HAP-1 (cell line): ENCODE data around the gene VTI1A.
A peak's percentile ranks its signal among the peaks of the same experiment; 100 is the strongest.
"Not testable (repeated sequence)": the region's sequence is repeated elsewhere in the genome, so short reads cannot be mapped to it uniquely, and the experiment has no call there.

Experiments
- DNase-seq, 2 experiments: peaks; one replicate each; pipeline ENCODE4 v3.0.0-alpha.2; 2016 to 2020; ENCODE audit warnings: low spot score in 2 of 2
- H3K27me3 ChIP-seq: fragments of 250-450 bp; sonication (Bioruptor Pico); 2 replicates; pipeline ENCODE4 v1.5.1; 2020; ENCODE audit warnings: low read depth, mild to moderate bottlenecking, moderate library complexity
- H3K36me3 ChIP-seq: fragments of 250-450 bp; sonication (Bioruptor Pico); replicated peaks from 2 replicates; pipeline ENCODE4 v1.5.1; 2020; ENCODE audit warnings: mild to moderate bottlenecking
- H3K4me1 ChIP-seq: fragments of 250-450 bp; sonication (Bioruptor Pico); 2 replicates; pipeline ENCODE4 v1.5.1; 2020; ENCODE audit warnings: mild to moderate bottlenecking
- H3K4me3 ChIP-seq: fragments of 250-450 bp; sonication (Bioruptor Pico); 2 replicates; pipeline ENCODE4 v1.5.1; 2020; ENCODE audit warnings: mild to moderate bottlenecking, moderate library complexity
- H3K9me3 ChIP-seq: fragments of 250-450 bp; sonication (Bioruptor Pico); 2 replicates; pipeline ENCODE4 v1.5.1; 2020; ENCODE audit warnings: mild to moderate bottlenecking, moderate library complexity
- in situ Hi-C: fragments of 300-500 bp; cut with MboI; formaldehyde crosslinking; loops from 3 replicates; pipeline ENCODE4 v1.14.3; 2020; ENCODE audit warnings: low sequenced_read_pairs, inconsistent platforms, mixed read lengths

Gene VTI1A

DNA sequence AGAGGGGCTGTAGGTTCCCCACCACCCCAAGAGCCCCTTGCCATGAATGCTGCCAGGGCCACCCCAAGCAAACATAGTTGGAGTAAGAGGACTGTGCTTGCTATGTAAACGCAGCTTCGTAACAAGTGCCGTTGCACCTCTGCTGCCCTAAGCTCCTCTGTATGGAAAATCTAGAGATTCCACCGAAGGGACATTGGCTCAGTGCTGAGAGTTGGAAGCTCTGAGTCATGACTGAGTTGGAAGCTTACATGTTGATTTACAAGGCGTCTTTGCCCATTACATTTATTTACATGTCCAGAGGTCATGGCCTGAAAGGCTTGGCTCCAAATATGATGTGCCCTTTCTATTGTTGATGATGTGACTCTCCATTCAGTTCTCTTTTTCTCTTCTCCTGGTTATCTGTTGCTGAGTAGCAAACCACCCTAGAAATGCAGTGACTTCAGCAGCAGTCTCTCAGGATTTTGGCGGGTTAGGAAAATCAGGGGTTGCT lies 270.0 kb downstream of the VTI1A start:
- no peak for DNase-seq
- in situ Hi-C loops = no loop called here
- Histone ChIP-seq H3K4me1 (peaks cover 14% of the 10 kb centered on the region), H3K27me3 (no peaks in the 10 kb centered on the region), H3K9me3 (no peaks in the 10 kb centered on the region), H3K36me3 (no peaks in the 10 kb centered on the region), H3K4me3 (no peak overlapping the region)

DNA sequence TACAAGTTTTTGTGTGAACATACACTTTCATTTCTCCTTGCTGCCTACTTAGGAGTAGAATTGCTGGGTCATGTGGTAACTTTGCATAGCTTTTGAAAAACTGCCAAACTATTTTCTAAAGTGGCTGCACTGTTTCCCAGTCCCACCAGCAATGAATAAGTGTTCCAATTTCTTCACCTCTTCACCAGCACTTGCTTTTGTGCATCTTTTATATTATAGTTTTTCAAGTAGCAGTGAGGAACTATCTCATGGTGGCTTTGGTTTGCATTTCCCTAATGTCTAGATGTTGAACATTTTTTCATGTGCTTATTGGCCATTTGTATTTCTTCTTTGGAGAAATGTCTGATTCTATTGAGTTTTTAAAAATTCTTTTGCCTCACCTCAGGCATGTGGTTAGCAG lies 273.2 kb downstream of the VTI1A start:
- H3K27me3 ChIP-seq = no peaks in the 10 kb centered on the region
- DNase-seq = no peak
- in situ Hi-C loops = no loop called here
- H3K4me1 ChIP-seq = peaks cover 14% of the 10 kb centered on the region
- no peaks in the 10 kb centered on the region for H3K36me3 ChIP-seq
- H3K9me3 ChIP-seq = no peaks in the 10 kb centered on the region
- no peak overlapping the region for H3K4me3 ChIP-seq

- DNase-seq = no peak
- no peak overlapping the region for H3K4me3 ChIP-seq
- no peaks in the 10 kb centered on the region for H3K9me3 ChIP-seq
- no peaks in the 10 kb centered on the region for H3K27me3 ChIP-seq
- no peaks in the 10 kb centered on the region for H3K36me3 ChIP-seq
- peaks cover 14% of the 10 kb centered on the region for H3K4me1 ChIP-seq
- in situ Hi-C loops = no loop called here
These were observed 274.2 kb downstream of the VTI1A start for GRCh38 chr10:112721080-112721698.

DNA sequence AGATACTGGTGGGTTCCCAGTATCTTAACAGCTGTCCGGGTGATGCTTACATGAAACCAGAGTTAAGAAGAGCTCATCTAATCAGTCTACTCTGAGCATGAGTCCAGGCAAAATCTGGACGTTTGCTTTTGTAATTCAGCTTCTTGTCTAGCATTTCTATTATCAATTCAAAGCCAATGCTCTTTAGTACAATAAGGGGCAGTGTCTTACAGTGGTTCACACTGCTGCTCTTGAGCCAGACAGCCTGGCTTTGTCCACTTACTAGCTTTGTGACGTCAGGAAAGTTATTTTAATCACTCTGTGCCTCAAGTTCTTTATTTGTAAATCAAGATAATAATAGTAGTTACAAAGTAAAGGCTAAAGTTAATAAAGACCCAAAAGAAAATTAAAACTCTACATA lies 275.7 kb downstream of the VTI1A start:
- in situ Hi-C loops = no loop called here
- Histone ChIP-seq H3K36me3 (no peaks in the 10 kb centered on the region), H3K4me3 (no peak overlapping the region), H3K4me1 (peaks cover 14% of the 10 kb centered on the region), H3K9me3 (no peaks in the 10 kb centered on the region), H3K27me3 (no peaks in the 10 kb centered on the region)
- no peak for DNase-seq

DNA sequence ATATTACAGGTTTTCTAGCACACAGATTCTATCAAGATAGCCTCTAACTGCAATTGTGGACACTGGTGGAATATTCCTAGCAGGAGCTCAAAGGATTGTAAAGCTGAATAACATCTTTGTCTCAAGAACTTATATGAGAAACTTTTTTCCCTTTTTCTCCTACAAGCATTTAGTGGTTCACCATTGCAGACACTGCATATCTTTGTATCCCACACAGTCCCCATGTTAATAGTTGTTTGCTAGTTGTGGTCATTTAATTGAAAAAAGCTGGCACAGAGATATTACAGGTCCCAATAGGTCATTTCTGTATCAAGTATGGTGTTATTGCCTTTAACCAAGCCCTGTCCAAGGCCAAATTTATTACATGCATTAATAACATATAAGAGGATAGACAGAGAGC lies 276.9 kb downstream of the VTI1A start:
- Histone ChIP-seq H3K36me3 (no peaks in the 10 kb centered on the region), H3K4me3 (no peak overlapping the region), H3K4me1 (peaks cover 7% of the 10 kb centered on the region), H3K27me3 (no peaks in the 10 kb centered on the region), H3K9me3 (no peaks in the 10 kb centered on the region)
- in situ Hi-C loops = no loop called here
- no peak for DNase-seq

- in situ Hi-C loops = no loop called here
- peak; percentile 34 to 44 for DNase-seq
- no peak overlapping the region for H3K4me3 ChIP-seq
- H3K36me3 ChIP-seq = no peaks in the 10 kb centered on the region
- H3K9me3 ChIP-seq = no peaks in the 10 kb centered on the region
- peaks cover 3% of the 10 kb centered on the region for H3K4me1 ChIP-seq
- H3K27me3 ChIP-seq = no peaks in the 10 kb centered on the region
These were observed 277.5 kb downstream of the VTI1A start for GRCh38 chr10:112724404-112724991.

GRCh38 chr10:112728118-112728883 lies 281.3 kb downstream of the VTI1A start:
- Histone ChIP-seq H3K27me3 (no peaks in the 10 kb centered on the region), H3K9me3 (no peaks in the 10 kb centered on the region), H3K4me1 (peaks cover 16% of the 10 kb centered on the region), H3K36me3 (no peaks in the 10 kb centered on the region), H3K4me3 (no peak overlapping the region)
- in situ Hi-C loops = no loop called here
- DNase-seq = no peak

- H3K9me3 ChIP-seq = no peaks in the 10 kb centered on the region
- H3K27me3 ChIP-seq = no peaks in the 10 kb centered on the region
- no peaks in the 10 kb centered on the region for H3K36me3 ChIP-seq
- no peak overlapping the region for H3K4me3 ChIP-seq
- in situ Hi-C loops = no loop called here
- no peak for DNase-seq
- H3K4me1 ChIP-seq = peaks cover 16% of the 10 kb centered on the region
These were observed 282.0 kb downstream of the VTI1A start for GRCh38 chr10:112728997-112729396.

- DNase-seq, H3K36me3 ChIP-seq, H3K4me3 ChIP-seq, H3K27me3 ChIP-seq, in situ Hi-C loops, H3K9me3 ChIP-seq: not testable (repeated sequence)
- peaks cover 16% of the 10 kb centered on the region for H3K4me1 ChIP-seq
These were observed 284.4 kb downstream of the VTI1A start for GRCh38 chr10:112731450-112731849.

DNA sequence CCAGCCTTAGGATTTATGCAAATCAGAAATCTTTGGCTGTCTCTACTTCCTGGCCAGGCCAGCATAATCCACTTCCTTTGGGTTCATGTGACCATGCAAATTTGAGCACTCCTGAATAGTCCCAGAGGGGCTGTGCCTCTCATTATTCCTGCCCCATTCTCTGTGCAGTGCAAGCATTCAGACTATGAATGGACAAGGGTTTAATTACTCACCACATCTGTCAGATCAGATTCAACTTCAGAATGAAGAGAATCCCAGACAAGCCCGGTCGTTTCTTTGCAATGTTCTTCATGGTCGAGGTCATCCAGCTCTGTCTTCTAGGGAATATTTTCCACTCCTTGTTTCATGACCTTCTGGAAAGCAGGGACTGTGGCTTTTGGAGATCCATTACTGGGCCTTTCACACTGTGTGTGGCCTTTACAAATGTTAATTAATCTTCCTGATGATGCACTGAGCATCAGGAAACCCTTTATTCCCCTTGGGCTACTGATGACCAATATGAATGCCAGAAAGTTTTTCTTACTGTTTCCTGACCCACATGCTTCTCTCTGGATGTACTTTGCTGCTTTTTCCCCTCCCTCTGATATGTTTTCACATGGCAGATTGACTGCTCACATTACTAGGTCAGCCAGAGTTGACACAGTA lies 285.4 kb downstream of the VTI1A start:
- Histone ChIP-seq H3K4me1 (peaks cover 16% of the 10 kb centered on the region), H3K36me3 (no peaks in the 10 kb centered on the region), H3K9me3 (no peaks in the 10 kb centered on the region), H3K4me3 (no peak overlapping the region), H3K27me3 (no peaks in the 10 kb centered on the region)
- DNase-seq = peak; percentile 87 to 97
- in situ Hi-C loops = no loop called here

- no peak overlapping the region for H3K4me3 ChIP-seq
- DNase-seq = no peak
These were observed 288.2 kb downstream of the VTI1A start for GRCh38 chr10:112735041-112735695.

DNA sequence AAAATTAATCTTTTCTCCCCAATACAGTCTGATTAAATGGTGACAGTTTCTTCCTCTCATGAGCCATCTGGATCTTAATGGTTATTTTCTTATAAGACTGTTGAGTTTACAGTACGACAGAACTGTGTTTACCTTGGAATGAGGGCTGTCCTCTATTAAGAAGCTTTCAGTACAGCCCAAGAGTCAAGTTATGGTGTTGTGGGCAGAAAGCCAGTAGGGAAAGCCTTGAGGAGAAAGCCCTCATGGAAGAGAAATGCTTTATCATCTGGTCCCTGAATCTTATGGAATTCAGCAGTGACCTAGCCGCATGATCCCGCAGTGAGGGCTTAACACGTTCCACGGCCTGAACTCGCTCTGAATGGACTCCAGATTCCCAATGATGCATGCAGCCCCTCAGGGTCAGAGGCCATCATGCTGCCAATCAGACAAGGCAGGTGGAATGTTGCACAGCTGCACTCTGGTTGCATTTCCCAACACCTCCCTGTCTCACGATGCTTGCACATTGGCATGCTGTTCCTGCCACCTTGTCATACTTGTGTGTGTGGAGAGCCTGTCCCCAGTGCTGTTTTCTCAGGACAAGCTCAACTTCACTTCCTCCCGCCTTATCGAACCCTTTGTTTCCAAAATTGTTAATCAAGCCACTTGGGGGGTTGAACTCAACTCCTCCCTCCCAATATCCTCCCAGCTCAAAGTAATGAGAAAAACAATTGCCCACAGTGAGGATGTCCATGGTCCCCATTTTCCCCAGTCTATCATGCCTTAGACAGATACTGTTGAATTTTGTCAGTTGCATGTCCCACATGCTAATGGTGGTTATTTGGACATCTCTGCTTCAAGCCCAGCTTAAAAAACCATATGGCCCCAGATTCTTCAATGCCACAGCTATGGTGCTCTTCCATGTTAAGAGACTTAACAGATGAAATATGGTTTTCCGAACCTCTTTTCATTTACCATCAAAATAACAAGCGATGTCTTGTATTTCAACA lies 291.9 kb downstream of the VTI1A start:
- H3K27me3 ChIP-seq = no peaks in the 10 kb centered on the region
- H3K4me3 ChIP-seq = no peak overlapping the region
- DNase-seq = no peak
- peaks cover 24% of the 10 kb centered on the region for H3K4me1 ChIP-seq
- no peaks in the 10 kb centered on the region for H3K36me3 ChIP-seq
- no peaks in the 10 kb centered on the region for H3K9me3 ChIP-seq
- in situ Hi-C loops = no loop called here

More at GRCh38 chr10:112735041-112735695, 288.2 kb downstream of the VTI1A start:
- H3K27me3 ChIP-seq = no peaks in the 10 kb centered on the region
- no peaks in the 10 kb centered on the region for H3K9me3 ChIP-seq
- in situ Hi-C loops = no loop called here
- H3K4me1 ChIP-seq = peaks cover 24% of the 10 kb centered on the region
- H3K36me3 ChIP-seq = no peaks in the 10 kb centered on the region
